Endothelial cell of umbilical vein (primary cell): ENCODE data around the gene BIRC2.

Source experiments
- EZH2 ChIP-seq: IDR thresholded peaks from 2 replicates; pipeline ENCODE4 v1.6.1; 2012; ENCODE audit warnings: borderline replicate concordance, low read depth, mild to moderate bottlenecking, moderate library complexity, low read length, inconsistent platforms; ENCODE audit not compliant: severe bottlenecking
- GATA2 ChIP-seq: IDR thresholded peaks from 2 replicates; pipeline ENCODE4 v1.7.0; 2011; ENCODE audit warnings: low read depth, mild to moderate bottlenecking, moderate library complexity, mixed read lengths, low read length; ENCODE audit not compliant: insufficient read length, insufficient read depth
- JUN ChIP-seq: IDR thresholded peaks from 2 replicates; pipeline ENCODE4 v1.6.1; 2011; ENCODE audit warnings: borderline replicate concordance, low read depth; ENCODE audit not compliant: insufficient read length, insufficient read depth
- POLR2A ChIP-seq: IDR thresholded peaks from 2 replicates; pipeline ENCODE4 v1.6.1; 2012; ENCODE audit warnings: low read depth, mild to moderate bottlenecking, control low read depth, low read length
- POLR2AphosphoS5 ChIP-seq: IDR thresholded peaks from 2 replicates; pipeline ENCODE4 v1.6.1; 2012; ENCODE audit warnings: low read depth, mild to moderate bottlenecking, control low read depth, low read length, moderate library complexity; ENCODE audit not compliant: insufficient read depth
- TF ChIP-seq, protein P1 (sequence below), 2 donors: IDR thresholded peaks; 1 replicate in 1 of 2; 2 replicates in 1 of 2; pipeline ENCODE4 v1.5.1; 2011; ENCODE audit warnings: low read length in 2 of 2, mild to moderate bottlenecking in 2 of 2, moderate library complexity in 2 of 2, control low read depth in 1 of 2, inconsistent platforms in 1 of 2, low read depth in 1 of 2; ENCODE audit not compliant: insufficient read depth in 1 of 2; ENCODE audit errors: extremely low read depth in 1 of 2

DNA sequence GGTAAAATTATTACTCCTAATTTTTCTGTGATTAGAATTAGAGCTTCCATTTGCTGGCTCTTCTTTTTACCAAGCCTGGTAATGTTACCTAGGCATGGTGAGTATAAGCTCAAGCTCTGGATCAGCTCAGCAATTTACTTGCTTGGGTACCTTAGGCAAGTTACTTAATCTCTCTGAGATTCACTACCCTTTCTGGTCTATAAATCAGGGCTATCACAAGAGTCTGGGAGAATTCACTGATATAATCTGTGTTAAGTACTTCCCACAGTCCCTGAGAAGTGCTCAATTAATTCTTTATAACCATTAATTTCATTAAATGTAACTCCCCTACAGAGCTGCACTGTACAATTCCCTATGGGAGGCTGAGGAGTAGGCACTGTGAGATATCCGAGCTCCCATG lies 61.3 kb downstream of the BIRC2 start:
- TF ChIP-seq GATA2 (no peak), EZH2 (no peak), POLR2AphosphoS5 (no peak), POLR2A (no peak), JUN (no peak)
- TF ChIP-seq, protein P1, sequence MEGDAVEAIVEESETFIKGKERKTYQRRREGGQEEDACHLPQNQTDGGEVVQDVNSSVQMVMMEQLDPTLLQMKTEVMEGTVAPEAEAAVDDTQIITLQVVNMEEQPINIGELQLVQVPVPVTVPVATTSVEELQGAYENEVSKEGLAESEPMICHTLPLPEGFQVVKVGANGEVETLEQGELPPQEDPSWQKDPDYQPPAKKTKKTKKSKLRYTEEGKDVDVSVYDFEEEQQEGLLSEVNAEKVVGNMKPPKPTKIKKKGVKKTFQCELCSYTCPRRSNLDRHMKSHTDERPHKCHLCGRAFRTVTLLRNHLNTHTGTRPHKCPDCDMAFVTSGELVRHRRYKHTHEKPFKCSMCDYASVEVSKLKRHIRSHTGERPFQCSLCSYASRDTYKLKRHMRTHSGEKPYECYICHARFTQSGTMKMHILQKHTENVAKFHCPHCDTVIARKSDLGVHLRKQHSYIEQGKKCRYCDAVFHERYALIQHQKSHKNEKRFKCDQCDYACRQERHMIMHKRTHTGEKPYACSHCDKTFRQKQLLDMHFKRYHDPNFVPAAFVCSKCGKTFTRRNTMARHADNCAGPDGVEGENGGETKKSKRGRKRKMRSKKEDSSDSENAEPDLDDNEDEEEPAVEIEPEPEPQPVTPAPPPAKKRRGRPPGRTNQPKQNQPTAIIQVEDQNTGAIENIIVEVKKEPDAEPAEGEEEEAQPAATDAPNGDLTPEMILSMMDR (IDR thresholded peaks at IDR 0.05; ENCODE audit: extremely low read depth in 1 of 2, insufficient read depth in 1 of 2, low read depth in 1 of 2, low read length in 2 of 2): no peak
